HG03558 (cell line): ENCODE data around the gene ZNF213.

Source experiments
- ATAC-seq: cut with Tn5 transposase; IDR thresholded peaks from one replicate; pipeline ENCODE4 v1.9.1; 2021; ENCODE audit warnings: moderate number of reproducible peaks; ENCODE audit not compliant: unreplicated experiment; ENCODE audit errors: extremely low read depth

Gene ZNF213

GRCh38 chr16:3145660-3146059 is 10.8 kb downstream of the ZNF213 start:
- no peak for ATAC-seq

- no peak for ATAC-seq
Measured at GRCh38 chr16:3147046-3147756, 12.4 kb downstream of the ZNF213 start.

- no peak for ATAC-seq
Measured at GRCh38 chr16:3147757-3148104, 12.9 kb downstream of the ZNF213 start.

- no peak for ATAC-seq
Measured at GRCh38 chr16:3148256-3149192, 13.7 kb downstream of the ZNF213 start.

GRCh38 chr16:3149193-3149530 is 14.3 kb downstream of the ZNF213 start:
- ATAC-seq: no peak

DNA sequence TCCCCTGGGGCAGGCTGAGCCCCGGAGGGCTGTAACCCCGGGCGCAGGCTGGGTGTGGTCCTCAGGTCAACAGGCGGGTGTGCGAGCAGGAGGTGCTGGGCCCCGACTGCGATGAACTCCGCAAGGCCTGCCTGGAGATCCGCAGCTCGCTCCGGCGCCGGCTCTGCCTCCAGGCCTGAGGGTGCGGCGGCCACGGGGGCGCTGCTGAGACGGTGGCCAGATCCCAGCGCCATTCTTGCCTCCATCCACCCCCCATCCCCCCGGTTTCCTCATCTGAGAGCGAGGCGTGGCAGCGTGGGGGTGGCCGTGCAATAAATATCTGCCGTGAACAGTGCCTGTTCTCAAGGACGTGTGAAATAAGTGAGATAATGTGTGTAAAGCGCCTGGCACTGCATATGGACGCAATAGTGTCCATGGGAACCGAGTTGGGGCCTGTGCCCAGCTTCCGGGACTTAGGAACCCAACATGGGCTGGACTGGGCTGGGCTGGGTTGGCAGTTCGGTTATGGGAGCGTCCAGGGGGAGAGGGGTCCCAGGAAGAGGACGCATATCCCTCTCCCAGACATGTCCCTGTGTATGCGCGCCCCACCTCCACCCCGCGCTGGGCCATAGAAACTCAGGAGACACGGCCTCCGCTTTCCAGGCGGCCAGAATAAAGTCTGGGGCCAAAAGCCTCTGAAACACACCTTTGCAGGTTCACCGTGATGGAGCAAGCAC is 15.0 kb downstream of the ZNF213 start:
- no peak for ATAC-seq

GRCh38 chr16:3150346-3151218 is 15.8 kb downstream of the ZNF213 start:
- ATAC-seq: peak; percentile 44

DNA sequence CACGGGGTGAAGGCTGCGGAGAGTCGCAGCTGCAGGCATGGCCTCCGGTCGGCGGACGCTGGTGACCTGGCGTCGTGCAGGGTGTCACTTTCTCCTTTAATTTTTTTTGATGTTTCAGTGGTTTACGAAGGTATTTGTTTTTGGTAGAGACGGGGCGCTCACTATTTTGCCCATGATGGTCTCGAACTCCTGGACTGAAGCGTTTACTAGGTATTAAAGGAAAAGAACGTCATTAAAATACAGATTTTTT is 17.1 kb downstream of the ZNF213 start:
- ATAC-seq: no peak

DNA sequence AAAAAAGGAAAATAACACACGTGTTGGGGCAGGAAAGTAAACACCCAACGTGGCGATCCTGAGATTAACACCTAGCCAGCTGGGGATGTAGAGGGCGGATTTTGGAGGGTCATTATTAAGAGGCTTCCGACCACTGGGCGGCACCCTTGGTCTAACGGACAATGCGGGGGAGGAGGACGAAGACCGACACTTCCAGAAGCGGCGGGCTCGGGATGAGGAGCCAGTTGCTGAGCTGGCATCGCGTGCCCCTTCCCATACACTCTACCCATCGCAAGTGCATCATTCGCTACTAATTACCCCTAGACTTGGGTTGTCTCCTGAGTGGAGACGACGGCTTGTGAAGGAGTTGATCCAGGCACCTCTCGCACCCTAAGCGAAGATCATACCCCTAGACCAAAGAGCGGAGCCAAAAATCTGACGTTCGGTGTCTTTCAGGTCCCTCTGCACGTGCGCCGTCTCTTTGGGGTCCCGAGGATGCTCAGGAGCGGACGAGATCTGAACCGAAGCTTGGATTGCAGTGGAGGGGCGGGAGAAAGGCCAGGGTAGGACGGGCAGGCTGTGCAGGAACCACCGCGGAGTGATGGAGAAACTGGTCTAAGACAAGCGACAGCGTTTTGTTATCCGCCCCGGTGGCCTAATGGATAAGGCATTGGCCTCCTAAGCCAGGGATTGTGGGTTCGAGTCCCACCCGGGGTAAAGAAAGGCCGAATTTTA is 17.6 kb downstream of the ZNF213 start:
- no peak for ATAC-seq

- no peak for ATAC-seq
Measured at GRCh38 chr16:3152991-3153368, 18.2 kb downstream of the ZNF213 start.

DNA sequence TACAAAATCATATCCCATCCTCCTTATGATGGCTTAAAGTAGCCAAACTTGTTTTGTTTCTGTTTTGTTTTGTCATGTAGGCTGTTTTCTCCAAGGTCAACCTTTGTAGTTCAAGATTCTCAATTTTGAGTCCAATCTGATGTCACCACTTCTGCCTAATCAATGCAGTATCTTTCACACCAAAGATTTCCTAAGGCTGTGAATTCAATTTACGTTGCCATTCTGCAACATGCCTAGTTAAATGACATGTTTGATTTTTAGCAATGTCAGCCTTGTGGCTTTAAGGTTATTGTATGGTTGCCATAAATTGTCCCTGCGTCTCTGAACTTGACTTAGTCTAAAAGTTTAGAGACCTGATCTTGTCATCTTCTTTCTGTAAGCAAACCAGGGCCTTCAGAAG is 20.4 kb downstream of the ZNF213 start:
- no peak for ATAC-seq

- no peak for ATAC-seq
Measured at GRCh38 chr16:3155972-3156371, 21.1 kb downstream of the ZNF213 start.

GRCh38 chr16:3157229-3158025 is 22.6 kb downstream of the ZNF213 start:
- ATAC-seq: no peak

- ATAC-seq: no peak
Measured at GRCh38 chr16:3158026-3158509, 23.2 kb downstream of the ZNF213 start.

- no peak for ATAC-seq
Measured at GRCh38 chr16:3158510-3159314, 23.9 kb downstream of the ZNF213 start.

DNA sequence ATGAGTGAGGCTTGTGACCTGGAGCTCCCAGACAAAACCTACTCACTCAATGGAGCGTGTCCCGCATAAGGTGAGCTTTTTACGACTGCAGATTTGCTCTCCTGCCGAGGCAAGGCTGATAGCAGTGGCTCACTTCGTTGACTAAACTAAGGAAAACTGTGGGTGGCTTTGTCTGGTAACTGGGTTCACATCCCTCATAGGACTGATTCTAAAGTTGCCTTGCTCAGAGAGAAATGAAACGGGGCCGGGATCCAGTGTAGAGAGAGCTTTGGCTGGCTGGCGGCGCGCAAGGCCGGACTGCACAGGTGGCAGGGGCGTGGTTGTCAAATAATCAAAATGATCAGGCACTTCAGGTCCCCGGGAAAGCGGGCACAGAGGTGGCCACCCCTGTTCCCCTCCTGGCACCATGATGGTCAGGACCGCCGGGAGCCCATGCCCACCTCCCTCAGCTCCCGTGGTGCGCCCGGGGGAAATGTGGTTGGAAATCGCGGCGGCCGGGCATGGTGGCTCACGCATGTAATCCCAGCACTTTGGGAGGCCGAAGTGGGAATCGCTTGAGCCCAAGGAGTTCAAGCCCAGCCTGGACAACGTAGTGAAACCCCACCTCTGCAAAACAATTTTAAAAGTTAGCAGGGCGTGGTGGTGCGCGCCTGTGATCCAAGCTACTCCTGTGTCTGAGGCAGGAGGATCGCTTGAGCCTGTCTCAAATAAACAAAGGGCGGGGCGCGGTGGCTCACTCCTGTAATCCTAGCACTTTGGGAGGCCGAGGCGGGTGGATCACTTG is 26.6 kb downstream of the ZNF213 start:
- no peak for ATAC-seq
